ENCODE measurements around the gene ZNF219. TPM values are rescaled to one million over a fixed set of nuclear protein-coding genes. Genes with fewer than 3 reads are reported as not detected.

ZNF219 gene
- total and polyA plus RNA-seq, 2 of the 13 experiments (the other 11 are each of a cell fraction or from before 2014, with no cell fraction given), result 34.5 to 36.6 TPM

DNA sequence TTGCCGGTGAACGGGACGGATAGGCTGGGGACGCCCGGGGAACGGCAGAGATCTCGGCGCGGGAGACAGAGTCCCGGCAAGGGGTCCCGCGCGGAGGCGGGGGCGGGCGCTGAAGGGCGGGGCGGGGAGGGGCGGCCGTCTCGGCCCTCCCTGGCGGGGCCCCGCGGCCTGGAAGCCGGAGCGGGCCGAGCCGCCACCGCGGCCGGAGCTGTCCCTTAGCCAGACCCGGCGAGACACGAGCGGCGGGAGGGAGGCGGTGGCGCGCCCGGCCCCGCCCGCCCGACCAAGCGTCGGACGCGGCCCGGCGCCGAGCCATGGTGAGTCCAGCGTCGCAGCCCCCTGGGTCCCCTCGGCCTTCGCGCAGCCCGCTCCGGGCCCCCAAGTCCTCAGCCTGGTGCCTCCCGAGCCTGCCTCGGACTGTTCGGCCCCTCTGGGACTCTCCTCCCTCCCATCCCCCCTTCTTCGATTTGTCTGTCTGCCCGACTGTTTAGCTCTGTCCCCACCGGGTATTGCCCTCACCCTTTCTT is 28.3 kb downstream of the ZNF219 start, which contains the start of gene ARHGEF40 (continued):
- no peak for TF ChIP-seq ZSCAN12 (CRISPR knock-in tag; IDR thresholded peaks at IDR 0.05)
- TF ChIP-seq ZNF512 (CRISPR knock-in tag; IDR thresholded peaks at IDR 0.05), result no peak
- no peak for TF ChIP-seq ZNF850 (CRISPR knock-in tag; conservative IDR thresholded peaks at IDR 0.05)
- TF ChIP-seq YEATS2 (CRISPR knock-in tag; IDR thresholded peaks at IDR 0.05; ENCODE audit: borderline replicate concordance), result no peak
- TF ChIP-seq, protein P1, sequence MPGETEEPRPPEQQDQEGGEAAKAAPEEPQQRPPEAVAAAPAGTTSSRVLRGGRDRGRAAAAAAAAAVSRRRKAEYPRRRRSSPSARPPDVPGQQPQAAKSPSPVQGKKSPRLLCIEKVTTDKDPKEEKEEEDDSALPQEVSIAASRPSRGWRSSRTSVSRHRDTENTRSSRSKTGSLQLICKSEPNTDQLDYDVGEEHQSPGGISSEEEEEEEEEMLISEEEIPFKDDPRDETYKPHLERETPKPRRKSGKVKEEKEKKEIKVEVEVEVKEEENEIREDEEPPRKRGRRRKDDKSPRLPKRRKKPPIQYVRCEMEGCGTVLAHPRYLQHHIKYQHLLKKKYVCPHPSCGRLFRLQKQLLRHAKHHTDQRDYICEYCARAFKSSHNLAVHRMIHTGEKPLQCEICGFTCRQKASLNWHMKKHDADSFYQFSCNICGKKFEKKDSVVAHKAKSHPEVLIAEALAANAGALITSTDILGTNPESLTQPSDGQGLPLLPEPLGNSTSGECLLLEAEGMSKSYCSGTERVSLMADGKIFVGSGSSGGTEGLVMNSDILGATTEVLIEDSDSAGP (CRISPR knock-in tag; IDR thresholded peaks at IDR 0.05; ENCODE audit: borderline replicate concordance), result no peak
- TF ChIP-seq ZNF713 (CRISPR knock-in tag; IDR thresholded peaks at IDR 0.05), result no peak
- TF ChIP-seq FOXP1 (IDR thresholded peaks at IDR 0.05), result no peak
- TF ChIP-seq FOXP1 (CRISPR knock-in tag; IDR thresholded peaks at IDR 0.05), result no peak
- no peak for TF ChIP-seq ZIK1 (CRISPR knock-in tag; IDR thresholded peaks at IDR 0.05; ENCODE audit: borderline replicate concordance, low read depth)
- TF ChIP-seq DPF2 (CRISPR knock-in tag; IDR thresholded peaks at IDR 0.05; ENCODE audit: borderline replicate concordance, low read depth), result 0 out of 2 replicates have a peak, but pooled peaks have one; percentile 7
- TF ChIP-seq RARG (CRISPR knock-in tag; IDR thresholded peaks at IDR 0.05; ENCODE audit: low read depth), result no peak
- no peak for TF ChIP-seq ZNF10 (CRISPR knock-in tag; IDR thresholded peaks at IDR 0.05; ENCODE audit: borderline replicate concordance, low read depth)
- TF ChIP-seq, protein P2, sequence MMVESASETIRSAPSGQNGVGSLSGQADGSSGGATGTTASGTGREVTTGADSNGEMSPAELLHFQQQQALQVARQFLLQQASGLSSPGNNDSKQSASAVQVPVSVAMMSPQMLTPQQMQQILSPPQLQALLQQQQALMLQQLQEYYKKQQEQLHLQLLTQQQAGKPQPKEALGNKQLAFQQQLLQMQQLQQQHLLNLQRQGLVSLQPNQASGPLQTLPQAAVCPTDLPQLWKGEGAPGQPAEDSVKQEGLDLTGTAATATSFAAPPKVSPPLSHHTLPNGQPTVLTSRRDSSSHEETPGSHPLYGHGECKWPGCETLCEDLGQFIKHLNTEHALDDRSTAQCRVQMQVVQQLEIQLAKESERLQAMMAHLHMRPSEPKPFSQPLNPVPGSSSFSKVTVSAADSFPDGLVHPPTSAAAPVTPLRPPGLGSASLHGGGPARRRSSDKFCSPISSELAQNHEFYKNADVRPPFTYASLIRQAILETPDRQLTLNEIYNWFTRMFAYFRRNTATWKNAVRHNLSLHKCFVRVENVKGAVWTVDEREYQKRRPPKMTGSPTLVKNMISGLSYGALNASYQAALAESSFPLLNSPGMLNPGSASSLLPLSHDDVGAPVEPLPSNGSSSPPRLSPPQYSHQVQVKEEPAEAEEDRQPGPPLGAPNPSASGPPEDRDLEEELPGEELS (CRISPR knock-in tag; IDR thresholded peaks at IDR 0.05), result no peak
- TF ChIP-seq, protein P3, sequence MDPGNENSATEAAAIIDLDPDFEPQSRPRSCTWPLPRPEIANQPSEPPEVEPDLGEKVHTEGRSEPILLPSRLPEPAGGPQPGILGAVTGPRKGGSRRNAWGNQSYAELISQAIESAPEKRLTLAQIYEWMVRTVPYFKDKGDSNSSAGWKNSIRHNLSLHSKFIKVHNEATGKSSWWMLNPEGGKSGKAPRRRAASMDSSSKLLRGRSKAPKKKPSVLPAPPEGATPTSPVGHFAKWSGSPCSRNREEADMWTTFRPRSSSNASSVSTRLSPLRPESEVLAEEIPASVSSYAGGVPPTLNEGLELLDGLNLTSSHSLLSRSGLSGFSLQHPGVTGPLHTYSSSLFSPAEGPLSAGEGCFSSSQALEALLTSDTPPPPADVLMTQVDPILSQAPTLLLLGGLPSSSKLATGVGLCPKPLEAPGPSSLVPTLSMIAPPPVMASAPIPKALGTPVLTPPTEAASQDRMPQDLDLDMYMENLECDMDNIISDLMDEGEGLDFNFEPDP (CRISPR knock-in tag; conservative IDR thresholded peaks at IDR 0.05), result no peak
- TF ChIP-seq ZNF503 (CRISPR knock-in tag; IDR thresholded peaks at IDR 0.05), result no peak
- TF ChIP-seq MTF1 (CRISPR knock-in tag; IDR thresholded peaks at IDR 0.05), result no peak
- TF ChIP-seq POGZ (CRISPR knock-in tag; IDR thresholded peaks at IDR 0.05), result no peak; the same call in 1 of the 2 replicates
- TF ChIP-seq, protein P4, sequence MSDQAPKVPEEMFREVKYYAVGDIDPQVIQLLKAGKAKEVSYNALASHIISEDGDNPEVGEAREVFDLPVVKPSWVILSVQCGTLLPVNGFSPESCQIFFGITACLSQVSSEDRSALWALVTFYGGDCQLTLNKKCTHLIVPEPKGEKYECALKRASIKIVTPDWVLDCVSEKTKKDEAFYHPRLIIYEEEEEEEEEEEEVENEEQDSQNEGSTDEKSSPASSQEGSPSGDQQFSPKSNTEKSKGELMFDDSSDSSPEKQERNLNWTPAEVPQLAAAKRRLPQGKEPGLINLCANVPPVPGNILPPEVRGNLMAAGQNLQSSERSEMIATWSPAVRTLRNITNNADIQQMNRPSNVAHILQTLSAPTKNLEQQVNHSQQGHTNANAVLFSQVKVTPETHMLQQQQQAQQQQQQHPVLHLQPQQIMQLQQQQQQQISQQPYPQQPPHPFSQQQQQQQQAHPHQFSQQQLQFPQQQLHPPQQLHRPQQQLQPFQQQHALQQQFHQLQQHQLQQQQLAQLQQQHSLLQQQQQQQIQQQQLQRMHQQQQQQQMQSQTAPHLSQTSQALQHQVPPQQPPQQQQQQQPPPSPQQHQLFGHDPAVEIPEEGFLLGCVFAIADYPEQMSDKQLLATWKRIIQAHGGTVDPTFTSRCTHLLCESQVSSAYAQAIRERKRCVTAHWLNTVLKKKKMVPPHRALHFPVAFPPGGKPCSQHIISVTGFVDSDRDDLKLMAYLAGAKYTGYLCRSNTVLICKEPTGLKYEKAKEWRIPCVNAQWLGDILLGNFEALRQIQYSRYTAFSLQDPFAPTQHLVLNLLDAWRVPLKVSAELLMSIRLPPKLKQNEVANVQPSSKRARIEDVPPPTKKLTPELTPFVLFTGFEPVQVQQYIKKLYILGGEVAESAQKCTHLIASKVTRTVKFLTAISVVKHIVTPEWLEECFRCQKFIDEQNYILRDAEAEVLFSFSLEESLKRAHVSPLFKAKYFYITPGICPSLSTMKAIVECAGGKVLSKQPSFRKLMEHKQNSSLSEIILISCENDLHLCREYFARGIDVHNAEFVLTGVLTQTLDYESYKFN (CRISPR knock-in tag; conservative IDR thresholded peaks at IDR 0.05), result no peak

Data from HepG2 (cell line).